ENCODE measurements around the gene FAM171A1.

Gene FAM171A1

GRCh38 chr10:15172306-15172840 is 198.7 kb downstream of the FAM171A1 start:
- no peaks in the 10 kb centered on the region for H3K36me3 Mint-ChIP-seq
- no peaks in the 10 kb centered on the region for H3K9me3 Mint-ChIP-seq (ENCODE audit: low read depth)
- no peaks in the 10 kb centered on the region for H3K27me3 Mint-ChIP-seq
- H3K4me3 Mint-ChIP-seq: no peak overlapping the region
- H3K27ac Mint-ChIP-seq: peak overlapping the region; percentile 46
- peaks cover 43% of the 10 kb centered on the region for H3K4me1 Mint-ChIP-seq (ENCODE audit: low read depth)

- no peaks in the 10 kb centered on the region for H3K27me3 Mint-ChIP-seq
- no peaks in the 10 kb centered on the region for H3K9me3 Mint-ChIP-seq (ENCODE audit: low read depth)
- peak overlapping the region; percentile 89 for H3K27ac Mint-ChIP-seq
- H3K4me1 Mint-ChIP-seq (ENCODE audit: low read depth): peaks cover 61% of the 10 kb centered on the region
- no peaks in the 10 kb centered on the region for H3K36me3 Mint-ChIP-seq
- peak overlapping the region; percentile 84 for H3K4me3 Mint-ChIP-seq
Measured at GRCh38 chr10:15169555-15170401, 201.3 kb downstream of the FAM171A1 start.

- Mint-ChIP-seq H3K27me3 (no peaks in the 10 kb centered on the region), H3K36me3 (no peaks in the 10 kb centered on the region), H3K4me1 (ENCODE audit: low read depth) (peaks cover 62% of the 10 kb centered on the region), H3K4me3 (peak overlapping the region; percentile 84), H3K27ac (peak overlapping the region; percentile 89), H3K9me3 (ENCODE audit: low read depth) (no peaks in the 10 kb centered on the region)
Measured at GRCh38 chr10:15168786-15169554, 202.1 kb downstream of the FAM171A1 start.

- Mint-ChIP-seq H3K4me3 (peak within 1 kb of the TSS; percentile 93), H3K27me3 (no peaks in the 10 kb centered on the region), H3K4me1 (ENCODE audit: low read depth) (peaks cover 65% of the 10 kb centered on the region), H3K9me3 (ENCODE audit: low read depth) (no peaks in the 10 kb centered on the region), H3K36me3 (no peaks in the 10 kb centered on the region), H3K27ac (peak within 1 kb of the TSS; percentile 95)
Measured at GRCh38 chr10:15168291-15168785, 202.8 kb downstream of the FAM171A1 start, which contains the start of gene NMT2. NMT2 (minus strand) TSS chr10:15168693; CDS start chr10:15168612, 81 bp downstream.

- no peaks in the 10 kb centered on the region for H3K9me3 Mint-ChIP-seq (ENCODE audit: low read depth)
- H3K27me3 Mint-ChIP-seq: no peaks in the 10 kb centered on the region
- H3K36me3 Mint-ChIP-seq: no peaks in the 10 kb centered on the region
- H3K27ac Mint-ChIP-seq: peak overlapping the region; percentile 88
- H3K4me1 Mint-ChIP-seq (ENCODE audit: low read depth): peaks cover 64% of the 10 kb centered on the region
- peak overlapping the region; percentile 92 for H3K4me3 Mint-ChIP-seq
Measured at GRCh38 chr10:15167411-15168290, 203.4 kb downstream of the FAM171A1 start.

- no peaks in the 10 kb centered on the region for H3K27me3 Mint-ChIP-seq
- peaks cover 63% of the 10 kb centered on the region for H3K4me1 Mint-ChIP-seq (ENCODE audit: low read depth)
- no peaks in the 10 kb centered on the region for H3K36me3 Mint-ChIP-seq
- no peak overlapping the region for H3K27ac Mint-ChIP-seq
- H3K4me3 Mint-ChIP-seq: peak overlapping the region; percentile 92
- no peaks in the 10 kb centered on the region for H3K9me3 Mint-ChIP-seq (ENCODE audit: low read depth)
Measured at GRCh38 chr10:15166325-15166724, 204.8 kb downstream of the FAM171A1 start.

GRCh38 chr10:15163253-15163828 is 207.7 kb downstream of the FAM171A1 start:
- Mint-ChIP-seq H3K9me3 (ENCODE audit: low read depth) (no peaks in the 10 kb centered on the region), H3K36me3 (no peaks in the 10 kb centered on the region), H3K27ac (no peak overlapping the region), H3K4me3 (no peak overlapping the region), H3K27me3 (no peaks in the 10 kb centered on the region), H3K4me1 (ENCODE audit: low read depth) (peaks cover 60% of the 10 kb centered on the region)

All from activated naive CD8-positive, alpha-beta T cell (primary cell).